Measurements from ENCODE around the gene PEX7. TPM values are rescaled to one million over a fixed set of nuclear protein-coding genes. Genes with fewer than 3 reads are reported as not detected.
A peak's percentile ranks its signal among the peaks of the same experiment; 100 is the strongest.
"Not testable (repeated sequence)": the region's sequence is repeated elsewhere in the genome, so short reads cannot be mapped to it uniquely, and the experiment has no call there.

PEX7 gene
- total RNA-seq, 1 donor from 2014 or later, result 11.7 TPM

DNA sequence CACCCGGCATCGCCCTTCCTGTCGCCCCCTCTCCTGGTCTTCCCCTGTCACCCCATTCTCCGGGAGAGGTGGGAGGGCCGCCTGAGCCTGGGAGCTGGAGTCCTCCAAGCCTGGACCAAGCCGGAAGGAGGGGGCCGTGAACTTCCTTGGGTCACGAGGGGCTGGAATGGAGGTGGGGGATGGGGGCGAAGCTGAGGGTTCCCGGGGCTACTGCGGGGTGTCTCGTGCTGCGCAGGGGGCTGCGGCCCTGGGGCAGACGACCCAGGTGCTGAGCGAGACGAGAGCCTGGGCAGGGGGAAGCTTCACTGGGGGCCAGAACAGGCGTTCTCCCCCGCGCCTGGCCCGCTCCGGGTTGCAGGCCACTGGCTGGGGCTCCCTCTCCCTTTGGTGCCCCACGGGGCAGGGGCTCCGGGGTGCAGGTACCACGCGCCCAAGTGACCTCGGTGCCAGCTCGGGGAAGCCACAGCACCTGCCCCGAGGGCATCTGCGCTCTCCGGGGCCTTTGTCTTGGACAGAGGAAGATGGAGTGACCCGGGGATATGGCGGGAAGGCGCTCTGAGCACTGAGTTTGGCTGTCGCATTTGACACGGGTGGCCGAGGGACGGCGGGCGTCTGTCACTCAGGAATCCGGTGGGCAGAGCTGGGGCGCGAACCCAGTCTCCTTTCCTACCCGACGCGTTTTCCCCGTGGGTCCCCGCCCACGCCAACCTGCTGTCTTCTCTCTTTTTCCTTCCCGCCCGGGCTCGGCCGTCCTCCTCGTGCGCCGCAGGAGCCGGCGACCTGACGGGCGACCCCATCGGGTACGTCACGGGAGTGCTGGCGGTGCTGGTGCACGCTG lies 100.9 kb downstream of the PEX7 start:
- no peak for DNase-seq (ENCODE audit: missing footprints)
- intact Hi-C loops (cut with DNase I), result no loop called here
- no peak for ATAC-seq

DNA sequence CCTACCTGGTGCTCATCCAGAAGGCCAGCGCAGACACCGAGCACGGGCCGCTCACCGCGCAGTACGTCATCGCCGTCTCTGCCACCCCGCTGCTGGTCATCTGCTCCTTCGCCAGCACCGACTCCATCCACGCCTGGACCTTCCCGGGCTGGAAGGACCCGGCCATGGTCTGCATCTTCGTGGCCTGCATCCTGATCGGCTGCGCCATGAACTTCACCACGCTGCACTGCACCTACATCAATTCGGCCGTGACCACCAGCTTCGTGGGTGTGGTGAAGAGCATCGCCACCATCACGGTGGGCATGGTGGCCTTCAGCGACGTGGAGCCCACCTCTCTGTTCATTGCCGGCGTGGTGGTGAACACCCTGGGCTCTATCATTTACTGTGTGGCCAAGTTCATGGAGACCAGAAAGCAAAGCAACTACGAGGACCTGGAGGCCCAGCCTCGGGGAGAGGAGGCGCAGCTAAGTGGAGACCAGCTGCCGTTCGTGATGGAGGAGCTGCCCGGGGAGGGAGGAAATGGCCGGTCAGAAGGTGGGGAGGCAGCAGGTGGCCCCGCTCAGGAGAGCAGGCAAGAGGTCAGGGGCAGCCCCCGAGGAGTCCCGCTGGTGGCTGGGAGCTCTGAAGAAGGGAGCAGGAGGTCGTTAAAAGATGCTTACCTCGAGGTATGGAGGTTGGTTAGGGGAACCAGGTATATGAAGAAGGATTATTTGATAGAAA lies 101.7 kb downstream of the PEX7 start:
- intact Hi-C loops (cut with DNase I), result no loop called here
- ATAC-seq (no peak), DNase-seq (ENCODE audit: missing footprints) (no peak)

DNA sequence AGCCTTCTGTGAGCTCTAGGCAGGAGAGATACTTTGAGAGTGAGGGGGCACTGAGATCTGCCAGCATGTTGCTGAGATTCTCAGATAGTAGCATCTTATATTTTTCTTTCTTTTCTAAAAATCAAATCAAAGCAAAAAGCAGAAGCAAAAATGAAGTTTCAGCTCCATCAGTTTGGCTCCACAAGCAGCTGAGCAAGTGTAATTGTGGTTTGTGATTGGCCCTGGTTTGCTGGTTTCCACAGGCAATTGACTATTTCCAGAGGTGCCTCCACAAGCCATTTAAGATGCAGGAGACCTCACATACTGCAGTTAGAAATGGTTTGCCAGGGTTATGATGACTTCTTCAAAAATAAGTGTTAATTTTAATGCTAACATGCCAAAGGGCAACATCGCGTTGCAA lies 104.0 kb downstream of the PEX7 start:
- no peak for DNase-seq (ENCODE audit: missing footprints)
- no peak for ATAC-seq
- intact Hi-C loops (cut with DNase I), result no loop called here

DNA sequence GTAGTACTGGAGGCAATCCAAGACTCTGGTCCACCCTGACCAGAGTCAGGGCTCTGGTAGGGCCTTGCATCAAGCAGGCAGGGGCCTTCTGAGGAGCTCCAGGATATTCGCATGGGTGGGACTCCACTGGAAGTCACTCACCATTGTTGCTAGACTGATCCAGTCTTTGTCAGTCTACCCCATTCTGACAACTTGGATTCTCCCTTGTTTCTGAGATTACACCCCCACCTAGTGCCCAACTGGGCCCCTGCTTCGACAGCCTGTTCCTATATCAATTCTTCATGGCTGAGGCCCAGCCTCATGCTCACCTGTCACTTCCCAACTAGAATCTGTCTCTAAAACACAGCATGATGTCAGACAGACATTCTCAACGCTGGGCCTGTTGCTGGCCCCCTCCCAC lies 104.9 kb downstream of the PEX7 start:
- intact Hi-C loops (cut with DNase I), result no loop called here
- ATAC-seq (peak; percentile 28), DNase-seq (ENCODE audit: missing footprints) (no peak)

DNA sequence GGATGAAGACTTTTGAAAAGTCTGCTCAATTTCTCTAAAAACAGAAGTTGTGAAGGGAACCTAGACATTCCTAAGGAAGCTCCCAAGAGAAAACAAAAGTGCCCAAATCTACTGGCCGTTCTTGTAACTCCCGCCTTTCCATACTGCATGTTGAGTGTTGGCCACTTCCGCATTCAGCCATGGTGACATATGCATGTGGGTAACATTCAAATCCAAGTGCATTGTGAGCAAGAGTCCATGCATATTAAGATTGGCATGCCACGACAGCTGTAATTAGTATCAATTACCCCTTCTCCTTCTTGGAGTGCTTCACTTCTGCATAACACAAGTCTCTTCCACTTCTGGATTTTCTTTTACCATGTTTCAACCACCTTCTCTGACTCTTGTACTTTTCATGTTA lies 108.1 kb downstream of the PEX7 start:
- ATAC-seq, result no peak
- intact Hi-C loops (cut with DNase I), result no loop called here
- no peak for DNase-seq (ENCODE audit: missing footprints)

DNA sequence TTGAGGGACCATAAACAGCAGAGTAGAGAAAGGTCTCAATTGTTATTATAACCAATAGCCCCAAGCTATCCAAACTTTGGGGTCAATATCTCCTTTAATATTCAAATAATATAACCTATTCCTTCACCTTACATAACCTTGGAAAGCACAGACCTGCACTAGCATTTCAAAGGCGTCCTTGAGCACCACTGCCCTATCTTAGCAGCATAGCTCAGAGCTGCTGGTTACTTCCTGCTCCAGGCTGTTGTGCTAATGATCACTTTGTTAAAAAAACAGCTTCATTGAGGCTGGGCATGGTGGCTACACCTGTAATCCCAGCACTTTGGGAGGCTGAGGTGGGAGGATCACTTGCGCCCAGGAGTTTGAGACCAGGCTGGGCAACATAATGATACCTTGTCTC lies 110.2 kb downstream of the PEX7 start:
- intact Hi-C loops (cut with DNase I), result no loop called here
- no peak for ATAC-seq
- DNase-seq (ENCODE audit: missing footprints), result no peak

DNA sequence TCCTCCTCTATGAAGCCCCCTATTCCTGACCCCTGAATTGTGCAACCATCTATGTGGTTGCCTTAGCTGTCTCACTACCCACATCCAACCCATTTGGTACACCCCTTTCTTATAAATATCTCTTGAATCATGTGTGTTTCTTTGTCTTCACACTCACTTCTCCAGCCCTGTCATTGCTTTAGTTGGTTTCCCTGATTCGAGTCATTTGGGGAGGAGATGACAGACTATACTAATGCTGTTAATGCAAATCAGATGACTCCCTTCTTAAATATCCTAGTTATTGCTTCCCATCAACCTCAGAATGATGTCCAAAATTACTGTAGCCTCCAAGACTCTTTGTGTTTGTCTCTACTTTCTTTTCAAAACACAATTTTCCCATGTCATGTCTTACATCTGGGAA lies 122.7 kb downstream of the PEX7 start:
- intact Hi-C loops (cut with DNase I), result no loop called here
- DNase-seq (ENCODE audit: missing footprints) (no peak), ATAC-seq (no peak)

DNA sequence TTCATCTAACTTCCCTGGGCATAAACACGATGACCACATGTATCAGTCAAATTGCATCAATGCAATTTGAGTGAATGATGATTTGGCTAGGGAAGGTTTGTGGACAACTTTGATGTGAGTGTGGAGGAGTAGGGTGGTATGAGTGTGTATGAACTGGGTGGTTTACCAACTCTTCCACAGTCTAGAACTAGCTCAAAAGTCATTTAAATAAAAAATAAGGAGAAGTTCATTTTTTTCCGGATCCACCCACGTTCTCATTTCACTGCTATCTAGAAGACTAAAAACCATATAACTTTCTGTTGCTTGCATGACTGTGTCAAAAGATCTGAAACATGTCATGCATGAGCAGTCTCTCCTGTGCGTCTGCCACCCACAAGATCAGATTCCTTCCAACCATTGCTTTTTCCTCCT lies 123.3 kb downstream of the PEX7 start:
- ATAC-seq (no peak), DNase-seq (ENCODE audit: missing footprints) (no peak)
- intact Hi-C loops (cut with DNase I), result no loop called here

DNA sequence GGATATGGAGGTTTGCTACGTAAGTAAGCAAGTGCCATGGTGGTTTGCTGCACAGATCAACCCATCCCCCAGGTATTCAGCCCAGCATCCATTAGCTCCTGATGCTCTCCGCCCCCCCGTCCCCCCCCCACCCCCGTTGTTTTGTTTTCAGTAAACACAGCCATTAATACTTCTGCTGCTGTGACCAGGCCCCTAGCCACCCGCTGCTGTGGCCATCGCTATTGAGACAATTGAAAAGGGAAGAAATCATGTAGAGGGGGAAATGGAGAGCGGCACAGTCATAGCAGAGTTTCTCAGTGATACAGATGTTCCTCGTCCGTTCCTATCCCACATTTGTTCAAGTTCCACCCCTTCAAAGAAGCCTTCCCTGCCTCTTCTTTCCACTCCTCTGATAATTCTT lies 124.6 kb downstream of the PEX7 start:
- intact Hi-C loops (cut with DNase I), result no loop called here
- DNase-seq (ENCODE audit: missing footprints) (no peak), ATAC-seq (no peak)

DNA sequence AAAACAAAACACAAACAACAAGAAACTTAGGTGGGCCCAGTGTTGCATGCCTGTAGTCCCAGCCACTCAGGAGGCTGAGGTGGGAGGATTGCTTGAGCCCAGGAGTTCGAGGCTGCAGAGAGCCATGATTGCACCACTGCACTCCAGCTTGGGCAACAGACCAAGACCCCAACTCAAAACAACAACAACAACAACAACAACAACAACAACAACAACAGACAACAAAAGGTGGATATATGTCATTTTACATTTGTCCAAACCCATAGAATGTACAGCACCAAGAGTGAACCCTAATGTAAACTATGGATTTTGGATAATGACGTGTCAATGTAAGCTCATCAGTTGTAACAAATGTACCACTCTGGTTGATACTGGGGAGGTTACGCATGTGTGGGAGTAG lies 127.6 kb downstream of the PEX7 start:
- ATAC-seq; intact Hi-C loops (cut with DNase I); DNase-seq (ENCODE audit: missing footprints): not testable (repeated sequence)

DNA sequence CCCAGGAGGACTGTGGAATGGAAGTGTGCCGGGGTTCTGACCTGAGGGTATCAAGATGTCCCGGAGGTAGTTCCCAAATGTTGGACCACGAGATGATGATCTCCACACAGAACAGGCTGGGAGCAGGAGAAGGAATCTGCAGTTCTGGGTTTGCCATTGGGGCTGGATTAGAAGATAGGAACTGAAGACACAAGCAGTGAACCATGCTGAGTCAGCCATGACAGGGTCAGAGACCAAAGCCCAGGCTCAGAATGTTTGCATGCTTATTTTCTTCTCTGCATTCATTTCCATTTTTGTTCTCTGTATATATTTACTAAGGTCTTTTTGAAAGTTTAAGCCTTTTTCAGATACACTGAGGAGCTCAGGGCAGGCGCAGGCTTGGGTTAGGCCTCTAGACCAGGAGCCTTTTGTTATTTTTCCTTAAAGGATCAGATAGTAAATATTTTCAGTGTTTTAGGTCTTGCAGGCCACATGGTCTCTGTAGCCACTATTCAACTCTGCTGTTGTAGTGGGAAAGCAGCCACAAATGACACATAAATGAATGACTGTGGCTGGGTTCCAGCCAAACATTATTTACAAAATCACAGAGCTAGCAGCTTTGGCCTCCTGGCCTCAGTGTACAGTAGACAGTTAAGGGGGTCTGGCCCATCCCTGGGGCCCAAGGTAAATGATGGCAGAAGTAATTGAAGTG lies 128.2 kb downstream of the PEX7 start:
- ATAC-seq, result no peak
- no peak for DNase-seq (ENCODE audit: missing footprints)
- intact Hi-C loops (cut with DNase I), result no loop called here

DNA sequence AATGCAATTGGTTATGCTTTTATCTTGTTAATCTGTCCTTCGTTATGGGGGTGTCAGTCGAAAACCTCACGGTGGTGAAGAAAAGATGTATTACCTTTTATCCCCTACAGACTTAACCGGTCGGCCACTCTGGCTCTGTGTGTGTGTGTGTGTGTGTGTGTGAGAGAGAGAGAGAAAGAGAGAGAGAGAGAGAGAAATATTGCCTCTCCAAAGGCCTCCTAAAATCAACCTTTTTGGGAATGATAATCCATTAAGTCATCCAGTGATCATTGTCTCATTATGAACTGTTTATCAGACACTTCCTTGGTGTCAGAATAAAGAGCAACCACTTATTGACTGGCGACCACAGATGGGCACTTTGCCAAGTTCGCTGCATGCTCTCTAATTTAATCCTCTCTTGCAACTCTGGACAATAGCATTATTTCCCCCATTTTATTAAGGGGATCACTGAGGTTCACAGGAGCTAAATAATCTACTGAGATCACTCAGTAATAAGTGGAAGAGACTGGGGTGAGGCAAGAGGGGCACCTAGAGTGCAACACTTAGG lies 130.4 kb downstream of the PEX7 start:
- intact Hi-C loops (cut with DNase I), result no loop called here
- ATAC-seq (no peak), DNase-seq (ENCODE audit: missing footprints) (no peak)

DNA sequence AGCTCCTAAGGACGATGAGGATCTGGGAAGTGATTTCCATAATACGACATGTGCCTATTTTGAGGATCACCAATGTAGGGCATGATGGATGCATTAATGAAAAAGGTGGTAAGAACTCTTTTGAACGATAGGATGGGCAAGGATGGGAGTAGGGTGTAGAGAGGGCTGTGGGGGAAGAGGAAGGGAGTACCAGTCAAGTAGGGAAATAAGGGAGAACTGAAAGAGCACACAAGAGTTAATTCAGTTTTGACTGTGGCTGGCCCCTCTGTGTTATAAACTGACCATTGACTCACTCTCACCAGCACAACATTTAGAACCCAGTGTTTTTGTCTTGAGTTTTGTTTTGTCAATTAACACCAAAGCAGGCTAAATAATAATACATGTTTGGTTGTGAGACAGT lies 132.7 kb downstream of the PEX7 start:
- DNase-seq (ENCODE audit: missing footprints), result no peak
- intact Hi-C loops (cut with DNase I), result no loop called here
- no peak for ATAC-seq

DNA sequence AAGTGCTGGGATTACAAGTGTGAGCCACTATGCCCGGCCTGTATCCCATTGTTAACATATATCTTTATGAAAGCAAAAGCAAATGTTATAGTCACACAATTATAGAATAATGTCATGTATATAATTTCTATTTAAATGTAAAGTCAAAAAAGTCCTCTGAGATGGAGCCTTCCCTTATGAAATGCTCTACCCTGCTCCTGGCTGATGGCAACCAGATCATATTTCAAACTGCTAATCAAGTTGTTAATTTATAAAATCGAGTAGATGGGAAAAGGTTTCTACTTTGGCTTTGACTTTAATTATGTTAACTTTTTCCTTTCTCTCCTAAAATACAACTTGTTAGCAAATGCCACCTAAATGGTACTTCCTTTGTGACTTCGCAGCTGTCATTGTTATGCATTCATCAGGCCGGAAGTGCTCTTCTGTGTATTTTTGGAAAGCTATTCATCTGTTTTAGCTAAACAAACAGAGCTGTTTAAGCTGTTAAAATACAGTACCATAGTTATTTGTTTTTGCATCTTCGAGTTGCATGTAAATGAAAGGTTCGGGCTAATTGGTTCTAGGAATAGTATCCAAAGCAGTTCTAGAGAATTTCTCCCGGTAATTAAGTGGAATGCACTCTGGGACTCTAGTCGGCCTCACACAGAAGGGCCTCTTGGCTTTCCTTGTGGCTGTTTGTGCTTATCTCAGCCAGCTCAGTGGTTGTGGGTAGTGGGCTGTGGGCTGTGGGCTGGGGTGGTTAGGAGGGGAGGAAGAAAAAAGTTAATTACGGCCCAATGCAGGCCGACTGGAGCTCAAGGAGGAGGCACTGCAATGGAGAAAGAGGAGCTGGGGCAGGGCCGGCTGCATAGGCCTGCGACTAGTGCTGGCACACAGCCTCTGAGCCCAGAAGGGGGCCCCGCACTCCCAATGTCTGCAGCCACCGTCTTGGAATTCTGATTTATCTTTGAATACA lies 134.5 kb downstream of the PEX7 start:
- intact Hi-C loops (cut with DNase I), result no loop called here
- ATAC-seq, result no peak

DNA sequence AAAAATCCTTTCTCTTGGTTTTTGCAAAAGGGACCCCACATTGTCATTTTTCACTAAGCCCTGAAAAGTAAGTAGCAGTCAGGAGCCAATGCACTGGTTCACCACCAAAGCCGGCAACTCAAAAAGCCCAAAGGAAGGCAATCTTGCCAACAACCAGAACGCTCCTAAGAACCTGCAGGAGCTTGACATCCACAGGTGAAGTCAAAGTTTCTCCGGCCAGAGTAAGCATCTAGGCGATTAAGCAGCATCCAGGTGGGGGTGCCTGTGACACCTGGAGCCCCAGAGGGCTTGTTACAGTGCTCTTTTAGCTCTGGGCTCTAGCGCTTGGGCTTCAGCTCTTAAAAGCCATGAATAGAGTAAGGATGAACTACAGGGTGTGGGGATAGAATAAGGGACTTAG lies 135.8 kb downstream of the PEX7 start:
- no peak for DNase-seq (ENCODE audit: missing footprints)
- no peak for ATAC-seq
- intact Hi-C loops (cut with DNase I), result no loop called here

More for the DNA sequence above, 134.5 kb downstream of the PEX7 start:
- DNase-seq (ENCODE audit: missing footprints), result no peak

DNA sequence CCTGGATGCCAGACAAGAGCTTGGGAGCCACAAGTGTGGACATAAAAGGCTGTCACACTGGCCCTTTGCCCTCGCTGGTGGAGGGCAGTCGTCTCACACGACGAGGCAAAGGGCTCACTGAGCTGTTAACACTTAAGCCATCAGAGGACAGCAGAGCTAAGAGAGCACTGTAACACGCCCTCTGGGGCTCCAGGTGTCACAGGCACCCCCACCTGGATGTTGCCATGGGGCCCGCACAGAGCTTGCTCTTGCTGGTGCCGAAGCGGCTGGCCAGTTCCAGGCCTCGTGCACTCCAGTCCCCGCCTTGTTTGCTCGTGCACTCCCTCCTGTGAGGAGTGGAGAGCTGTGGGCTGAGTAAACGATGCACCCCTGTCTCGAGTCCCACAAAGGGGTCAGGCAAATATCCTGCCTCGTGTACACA lies 137.1 kb downstream of the PEX7 start:
- no peak for DNase-seq (ENCODE audit: missing footprints)
- intact Hi-C loops (cut with DNase I), result no loop called here
- ATAC-seq, result no peak

DNA sequence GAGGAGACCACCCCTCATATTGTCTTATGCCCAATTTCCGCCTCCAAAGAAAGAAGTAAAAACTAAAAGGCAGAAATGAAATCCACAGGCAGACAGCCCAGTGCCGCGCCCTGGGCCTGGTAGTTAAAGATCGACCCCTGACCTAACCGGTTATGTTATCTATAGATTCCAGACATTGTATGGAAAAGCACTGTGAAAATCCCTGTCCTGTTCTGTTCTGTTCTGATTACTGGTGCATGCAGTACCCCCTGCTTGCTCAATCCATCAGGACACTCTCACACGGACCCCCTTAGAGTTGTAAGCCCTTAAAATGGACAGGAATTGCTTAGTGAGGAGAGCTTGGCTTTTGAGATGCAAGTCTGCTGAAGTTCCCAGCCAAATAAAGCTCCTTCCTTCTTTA lies 137.5 kb downstream of the PEX7 start:
- not testable (repeated sequence) for ATAC-seq; DNase-seq (ENCODE audit: missing footprints)
- intact Hi-C loops (cut with DNase I), result loop anchor here (10.0 kb wide), 1 partner anchor 245 kb away; no protein-coding TSS in a partner anchor

DNA sequence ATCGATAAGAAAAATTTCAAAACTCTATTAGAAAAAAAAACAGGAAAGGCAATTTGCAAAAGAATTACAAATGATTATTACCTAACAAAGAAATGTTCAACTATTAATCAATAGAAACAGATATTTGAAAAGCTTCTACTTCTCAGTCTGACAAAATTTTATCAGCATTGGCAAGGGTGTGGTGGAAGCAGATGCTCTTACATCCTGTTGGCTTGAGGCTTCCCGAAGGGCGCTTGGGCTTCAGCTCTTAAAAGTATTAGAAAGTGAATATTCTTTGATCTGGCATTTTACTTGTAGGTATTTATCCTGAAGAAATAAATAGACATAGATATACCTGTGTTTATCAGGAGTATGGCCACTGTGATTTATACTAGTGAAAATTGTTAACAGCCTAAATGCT lies 138.4 kb downstream of the PEX7 start:
- ATAC-seq (no peak), DNase-seq (ENCODE audit: missing footprints) (no peak)
- intact Hi-C loops (cut with DNase I), result loop anchor here (10.0 kb wide), 1 partner anchor 244 kb away; no protein-coding TSS in a partner anchor
